SU-DHL-6 (cell line): ENCODE measurements around the gene CITED2.

Experiments
- EZH2phosphoT487 ChIP-seq: fragments of 200-600 bp; sonication (generic), shearing (Covaris generic); conservative IDR thresholded peaks from 2 replicates; pipeline ENCODE4 v1.6.1; 2018; ENCODE audit warnings: mild to moderate bottlenecking, antibody characterized with exemption, low read length, moderate library complexity, mixed read lengths
- TF ChIP-seq, protein P1 (sequence below): fragments of 200-600 bp; sonication (generic); IDR thresholded peaks from one replicate; pipeline ENCODE4 v1.5.1; 2017; ENCODE audit warnings: antibody characterized with exemption, mild to moderate bottlenecking, low read length, moderate library complexity; ENCODE audit not compliant: insufficient read depth, poor library complexity, severe bottlenecking

DNA sequence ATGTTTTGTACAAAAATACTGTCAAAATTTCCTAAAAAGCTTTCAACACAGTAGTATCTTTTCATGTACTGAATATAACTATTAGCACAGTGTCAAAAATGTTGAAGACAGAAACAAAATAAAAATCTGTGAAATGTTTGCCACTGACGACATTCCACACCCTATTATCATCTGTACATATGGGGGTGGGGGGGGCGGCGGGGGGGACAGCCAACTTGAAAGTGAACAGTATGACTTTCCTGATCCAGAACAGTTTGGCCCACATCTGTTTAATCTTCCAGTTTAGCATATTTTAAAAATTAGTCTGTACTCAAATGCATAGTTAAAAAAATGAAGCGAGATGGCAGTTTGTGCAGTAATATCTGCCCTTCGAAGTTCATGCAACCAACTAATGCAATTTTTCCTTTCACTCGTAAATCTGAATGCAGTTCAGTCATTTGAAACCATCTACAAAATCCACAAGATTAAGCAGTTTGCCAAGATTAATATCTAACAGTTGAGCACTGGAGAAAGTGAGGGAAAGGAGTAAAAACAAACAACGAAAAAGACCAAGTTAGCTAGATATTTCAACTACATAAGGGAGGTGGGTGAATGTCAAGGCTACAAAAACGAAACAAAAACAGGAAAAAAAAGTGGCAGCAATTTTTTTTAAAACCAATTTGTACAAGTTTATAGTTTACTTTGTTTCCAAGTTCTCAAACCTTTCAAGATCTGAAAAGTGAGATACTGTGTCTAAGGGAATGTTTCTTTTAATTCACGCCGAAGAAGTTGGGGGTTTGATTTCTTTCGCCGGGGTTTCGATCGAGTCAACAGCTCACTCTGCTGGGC is 1.9 kb downstream of the CITED2 start:
- TF ChIP-seq, protein P1, sequence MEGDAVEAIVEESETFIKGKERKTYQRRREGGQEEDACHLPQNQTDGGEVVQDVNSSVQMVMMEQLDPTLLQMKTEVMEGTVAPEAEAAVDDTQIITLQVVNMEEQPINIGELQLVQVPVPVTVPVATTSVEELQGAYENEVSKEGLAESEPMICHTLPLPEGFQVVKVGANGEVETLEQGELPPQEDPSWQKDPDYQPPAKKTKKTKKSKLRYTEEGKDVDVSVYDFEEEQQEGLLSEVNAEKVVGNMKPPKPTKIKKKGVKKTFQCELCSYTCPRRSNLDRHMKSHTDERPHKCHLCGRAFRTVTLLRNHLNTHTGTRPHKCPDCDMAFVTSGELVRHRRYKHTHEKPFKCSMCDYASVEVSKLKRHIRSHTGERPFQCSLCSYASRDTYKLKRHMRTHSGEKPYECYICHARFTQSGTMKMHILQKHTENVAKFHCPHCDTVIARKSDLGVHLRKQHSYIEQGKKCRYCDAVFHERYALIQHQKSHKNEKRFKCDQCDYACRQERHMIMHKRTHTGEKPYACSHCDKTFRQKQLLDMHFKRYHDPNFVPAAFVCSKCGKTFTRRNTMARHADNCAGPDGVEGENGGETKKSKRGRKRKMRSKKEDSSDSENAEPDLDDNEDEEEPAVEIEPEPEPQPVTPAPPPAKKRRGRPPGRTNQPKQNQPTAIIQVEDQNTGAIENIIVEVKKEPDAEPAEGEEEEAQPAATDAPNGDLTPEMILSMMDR: no peak
- no peak for TF ChIP-seq EZH2phosphoT487
